ENCODE measurements around the gene PDE10A. TPM values are rescaled to one million over a fixed set of nuclear protein-coding genes. Genes with fewer than 3 reads are reported as not detected.

Gene PDE10A
- total and polyA plus RNA-seq, 2 of the 8 experiments (the other 6 are each of a cell fraction or from before 2014, with no cell fraction given), result 1.1 to 2.4 TPM

DNA sequence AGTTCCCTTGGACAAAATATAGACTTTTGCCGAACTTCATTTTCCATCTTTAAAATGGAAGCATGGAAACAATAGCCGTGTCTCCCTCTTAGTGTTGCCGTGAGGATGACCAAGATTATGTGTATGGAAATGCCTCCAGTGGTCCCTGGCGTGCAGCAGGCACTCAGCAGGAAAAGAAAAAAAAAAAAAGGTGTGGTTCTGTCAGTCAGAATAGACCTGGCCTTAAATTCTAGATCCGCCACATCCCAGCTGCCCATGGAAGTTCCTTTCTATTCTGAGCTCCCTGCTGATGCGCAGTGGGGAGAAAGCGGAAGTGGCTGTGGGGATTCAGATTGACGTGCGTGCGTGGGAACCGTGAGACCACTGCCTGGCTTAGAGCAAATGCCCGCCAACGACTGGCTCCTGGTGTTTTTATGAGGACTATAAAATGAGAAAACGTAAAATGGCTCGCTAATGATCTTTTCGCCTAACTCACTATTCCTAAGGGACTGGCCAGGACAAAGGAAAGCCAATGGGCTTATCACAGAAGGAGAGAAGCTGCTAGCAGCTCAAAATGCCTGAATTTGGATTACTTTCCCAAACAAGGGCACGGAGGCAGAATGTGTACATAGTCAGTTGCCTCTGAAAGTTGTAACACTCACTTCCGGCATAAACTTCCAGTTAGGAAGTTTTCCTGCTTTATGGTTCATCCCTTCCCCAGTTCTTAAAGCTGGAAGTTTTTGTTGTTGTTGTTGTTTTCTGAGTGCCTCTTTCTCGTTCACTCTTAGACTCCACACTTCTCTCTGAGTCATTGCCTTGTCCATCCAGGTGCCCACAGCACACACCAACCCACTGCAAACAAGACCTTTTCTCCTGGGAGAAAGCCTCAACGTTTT is 11.4 kb upstream of the PDE10A start:
- CTCF ChIA-PET (ENCODE audit: partially characterized antibody), result interaction anchor here (0.7 to 2.0 kb wide), 4 partner anchors 9 to 186 kb away, joined by 3 to 5 read pairs (median 4); no protein-coding TSS in a partner anchor

More for the DNA sequence above, 11.4 kb upstream of the PDE10A start:
- Histone ChIP-seq H4K91ac (replicated peaks; ENCODE audit: insufficient read length, low read length) (no peak overlapping the region), H4K8ac (ENCODE audit: extremely low read depth, insufficient read depth, low read length) (no peak overlapping the region), H4K20me1 (replicated peaks in 1 of 2; ENCODE audit: control insufficient read depth in 1 of 2, insufficient read depth in 2 of 2, low read length in 2 of 2) (peaks cover 0 to 2% of the 10 kb centered on the region in 2 experiments), H3K14ac (ENCODE audit: insufficient read length) (no peak overlapping the region), H3K9ac (replicated peaks in 1 of 4; ENCODE audit: extremely low read depth in 1 of 4, low read depth in 3 of 4, low read length in 3 of 4) (no peak overlapping the region), H2AK5ac (ENCODE audit: low read depth, low read length) (no peak overlapping the region), H3K9me3 (ENCODE audit: insufficient read depth in 2 of 2, low read depth in 1 of 2, low read length in 1 of 2) (no peaks in the 10 kb centered on the region), H2BK15ac (ENCODE audit: low read length) (peak overlapping the region; percentile 23; the same call in 1 of the 2 replicates), H3K27ac (ENCODE audit: low read depth, low read length) (no peak overlapping the region), H3K79me1 (ENCODE audit: low read depth, low read length) (no peaks in the 10 kb centered on the region), H2BK20ac (ENCODE audit: low read length) (0 out of 2 replicates have a peak overlapping the region, but pooled peaks have one; percentile 53), H4K5ac (ENCODE audit: insufficient read length, low read depth, low read length) (no peak overlapping the region), H3K18ac (ENCODE audit: extremely low read depth, low read length) (no peak overlapping the region), H3K4me2 (ENCODE audit: insufficient read depth in 1 of 2, low read depth in 2 of 2, low read length in 2 of 2) (peak overlapping the region in 1 of 2 experiments; percentile 12; a peak in 1 of 4 replicates), H3K23ac (ENCODE audit: insufficient read length) (no peak overlapping the region), H3K79me2 (ENCODE audit: control insufficient read depth in 1 of 2, insufficient read depth in 2 of 2, low read length in 2 of 2) (no peaks in the 10 kb centered on the region), H3K56ac (replicated peaks; ENCODE audit: insufficient read length, low read depth, low read length) (no peak overlapping the region), H3K4ac (replicated peaks; ENCODE audit: insufficient read length, low read depth, low read length) (no peak overlapping the region), H3K27me3 (replicated peaks in 1 of 4; ENCODE audit: control insufficient read depth in 3 of 4, extremely low read depth in 1 of 4, insufficient read depth in 3 of 4, low read length in 3 of 4) (no peaks in the 10 kb centered on the region), H3K4me1 (replicated peaks in 1 of 4; ENCODE audit: control insufficient read depth in 3 of 4, insufficient read depth in 4 of 4, low read length in 3 of 4) (peaks cover 0 to 6% (median 4%) of the 10 kb centered on the region in 4 experiments; a peak in 4 of 7 replicates), H3K23me2 (ENCODE audit: low read depth, low read length) (peaks cover 2% of the 10 kb centered on the region; the same call in 1 of the 2 replicates), H2BK12ac (ENCODE audit: low read depth, low read length) (no peak overlapping the region), H2AFZ (ENCODE audit: low read length) (peak overlapping the region; percentile 84), H2BK120ac (replicated peaks; ENCODE audit: low read depth, low read length) (no peak overlapping the region), H3K4me3 (ENCODE audit: extremely low read depth in 1 of 4, insufficient read depth in 2 of 4, low read depth in 3 of 4, low read length in 4 of 4) (no peak overlapping the region), H2BK5ac (ENCODE audit: low read depth, low read length) (no peak overlapping the region), H3K36me3 (ENCODE audit: control insufficient read depth in 2 of 4, insufficient read depth in 4 of 4, low read length in 3 of 4) (no peaks in the 10 kb centered on the region)
- TF ChIP-seq CBX5 (IDR thresholded peaks at IDR 0.05; ENCODE audit: low read depth, low read length), result no peak
- POLR2A ChIA-PET (ENCODE audit: partially characterized antibody), result interaction anchor here (0.6 kb wide), 1 partner anchor 18 kb away, joined by 3 read pairs; no protein-coding TSS in a partner anchor
- DNase-seq (ENCODE audit: low read depth in 1 of 2, low spot score in 2 of 2) (no peak), FAIRE-seq (peak; percentile 36)
- WGBS, 2 experiments (ENCODE audit: extremely low coverage in 1 of 2, insufficient coverage in 1 of 2, insufficient read length in 1 of 2, insufficient replicate concordance in 2 of 2, low coverage in 1 of 2, low lambda C conversion rate in 2 of 2, missing lambda C conversion rate in 1 of 2), result 76% methylated on average over 20 of the region's 20 CpGs; no CpG with 5 or more reads in 1 of the 2 experiments
